Measurements from ENCODE around the gene CASQ2.

DNA sequence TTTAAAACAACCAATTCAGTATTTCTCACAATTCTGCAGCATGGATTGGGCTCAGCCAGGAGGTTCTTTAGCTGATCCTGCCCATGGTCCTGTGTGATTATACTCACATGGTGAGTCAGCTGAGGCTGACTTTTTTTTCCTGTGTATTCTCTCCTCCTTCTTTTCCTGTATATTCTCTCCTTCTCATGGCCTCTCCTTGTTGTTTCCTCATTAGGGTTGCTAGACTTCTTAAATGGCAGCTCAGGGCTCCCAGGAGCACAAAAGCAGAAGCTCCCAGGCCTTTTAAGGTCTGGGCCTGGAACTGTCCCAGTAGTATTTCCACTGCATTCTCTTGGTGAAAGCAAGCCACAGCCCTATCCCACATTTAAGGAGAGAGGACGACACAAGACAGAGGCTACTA is 99.9 kb downstream of the CASQ2 start:
- TF ChIP-seq, protein P1, sequence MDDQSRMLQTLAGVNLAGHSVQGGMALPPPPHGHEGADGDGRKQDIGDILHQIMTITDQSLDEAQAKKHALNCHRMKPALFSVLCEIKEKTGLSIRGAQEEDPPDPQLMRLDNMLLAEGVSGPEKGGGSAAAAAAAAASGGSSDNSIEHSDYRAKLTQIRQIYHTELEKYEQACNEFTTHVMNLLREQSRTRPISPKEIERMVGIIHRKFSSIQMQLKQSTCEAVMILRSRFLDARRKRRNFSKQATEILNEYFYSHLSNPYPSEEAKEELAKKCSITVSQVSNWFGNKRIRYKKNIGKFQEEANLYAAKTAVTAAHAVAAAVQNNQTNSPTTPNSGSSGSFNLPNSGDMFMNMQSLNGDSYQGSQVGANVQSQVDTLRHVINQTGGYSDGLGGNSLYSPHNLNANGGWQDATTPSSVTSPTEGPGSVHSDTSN (IDR thresholded peaks at IDR 0.05): no peak
- TF ChIP-seq POLR2AphosphoS5 (IDR thresholded peaks at IDR 0.05; ENCODE audit: low read depth, low read length): no peak
- TF ChIP-seq REST (IDR thresholded peaks at IDR 0.05; ENCODE audit: low read depth, low read length): no peak
- no peak for TF ChIP-seq MEF2A (IDR thresholded peaks at IDR 0.05; ENCODE audit: borderline replicate concordance, low read depth)
- no peak for TF ChIP-seq NFIC (IDR thresholded peaks at IDR 0.05; ENCODE audit: borderline replicate concordance)
- TF ChIP-seq CHD2 (IDR thresholded peaks at IDR 0.05; ENCODE audit: low read length, partially characterized antibody): no peak

Measured in SK-N-SH (cell line).